ENCODE data around the gene TEPSIN.

DNA sequence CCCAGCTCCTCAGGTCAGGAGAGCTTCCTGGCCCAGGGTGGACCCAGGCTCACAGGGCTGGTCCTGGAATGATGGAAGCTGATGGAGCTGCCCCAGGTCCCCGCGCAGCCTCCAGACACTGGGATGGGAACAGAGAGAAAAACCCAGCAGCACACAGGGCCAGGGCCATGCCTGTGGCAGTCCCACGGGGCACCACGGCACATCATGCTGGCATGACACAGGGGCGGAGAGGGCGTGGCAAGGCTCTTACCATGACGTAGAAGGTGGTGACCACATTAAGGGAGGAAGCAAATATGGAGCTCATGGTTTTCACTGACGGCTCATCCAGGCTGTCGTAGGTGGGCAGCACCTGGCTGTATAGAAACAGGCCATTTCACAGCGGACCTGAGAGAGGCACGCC, 37.9 kb upstream of the TEPSIN start:
- no peak for TF ChIP-seq CTCF (IDR thresholded peaks at IDR 0.05)
- TF ChIP-seq ZFX (IDR thresholded peaks at IDR 0.05; ENCODE audit: borderline replicate concordance), result no peak
